ENCODE results near the gene BMAL1.

The BMAL1 gene

GRCh38 chr11:13260201-13260962, 17.2 kb upstream of the BMAL1 start:
- no peak for DNase-seq (ENCODE audit: low read depth, low spot score)
- no peak overlapping the region for H3K4me3 ChIP-seq (ENCODE audit: low read length)

- DNase-seq (ENCODE audit: low read depth, low spot score): no peak
- H3K4me3 ChIP-seq (ENCODE audit: low read length): no peak overlapping the region
Measured at GRCh38 chr11:13260963-13261588, 16.5 kb upstream of the BMAL1 start.

GRCh38 chr11:13261591-13262061, 16.0 kb upstream of the BMAL1 start:
- H3K4me3 ChIP-seq (ENCODE audit: low read length): no peak overlapping the region
- DNase-seq (ENCODE audit: low read depth, low spot score): no peak

GRCh38 chr11:13262096-13262495, 15.5 kb upstream of the BMAL1 start:
- no peak for DNase-seq (ENCODE audit: low read depth, low spot score)
- H3K4me3 ChIP-seq (ENCODE audit: low read length): no peak overlapping the region

- DNase-seq (ENCODE audit: low read depth, low spot score): no peak
- H3K4me3 ChIP-seq (ENCODE audit: low read length): no peak overlapping the region
Measured at GRCh38 chr11:13268791-13269190, 8.8 kb upstream of the BMAL1 start.

GRCh38 chr11:13269775-13270174, 7.8 kb upstream of the BMAL1 start:
- no peak overlapping the region for H3K4me3 ChIP-seq (ENCODE audit: low read length)
- DNase-seq (ENCODE audit: low read depth, low spot score): no peak

GRCh38 chr11:13271060-13271693, 6.4 kb upstream of the BMAL1 start:
- no peak overlapping the region for H3K4me3 ChIP-seq (ENCODE audit: low read length)
- no peak for DNase-seq (ENCODE audit: low read depth, low spot score)

GRCh38 chr11:13276454-13276831, 1.1 kb upstream of the BMAL1 start:
- H3K4me3 ChIP-seq (ENCODE audit: low read length): peak overlapping the region; percentile 96
- DNase-seq (ENCODE audit: low read depth, low spot score): no peak

GRCh38 chr11:13276832-13277767, 490 bp upstream of the BMAL1 start:
- H3K4me3 ChIP-seq (ENCODE audit: low read length): peak overlapping the region; percentile 96
- DNase-seq (ENCODE audit: low read depth, low spot score): peak; percentile 95

- H3K4me3 ChIP-seq (ENCODE audit: low read length): peak overlapping the region; percentile 81
- no peak for DNase-seq (ENCODE audit: low read depth, low spot score)
Measured at GRCh38 chr11:13278609-13279486, 1.3 kb downstream of the BMAL1 start.

- H3K4me3 ChIP-seq (ENCODE audit: low read length): peak overlapping the region; percentile 7; the same call in 1 of the 2 replicates
- DNase-seq (ENCODE audit: low read depth, low spot score): no peak
Measured at GRCh38 chr11:13279487-13279834, 1.9 kb downstream of the BMAL1 start.

- no peak overlapping the region for H3K4me3 ChIP-seq (ENCODE audit: low read length)
- DNase-seq (ENCODE audit: low read depth, low spot score): no peak
Measured at GRCh38 chr11:13280092-13280722, 2.6 kb downstream of the BMAL1 start.

GRCh38 chr11:13280777-13281176, 3.2 kb downstream of the BMAL1 start:
- H3K4me3 ChIP-seq (ENCODE audit: low read length): no peak overlapping the region
- no peak for DNase-seq (ENCODE audit: low read depth, low spot score)

GRCh38 chr11:13283636-13284035, 6.0 kb downstream of the BMAL1 start:
- no peak overlapping the region for H3K4me3 ChIP-seq (ENCODE audit: low read length)
- DNase-seq (ENCODE audit: low read depth, low spot score): no peak

- H3K4me3 ChIP-seq (ENCODE audit: low read length): no peak overlapping the region
- no peak for DNase-seq (ENCODE audit: low read depth, low spot score)
Measured at GRCh38 chr11:13284776-13285588, 7.4 kb downstream of the BMAL1 start.

GRCh38 chr11:13286279-13286821, 8.8 kb downstream of the BMAL1 start:
- no peak for DNase-seq (ENCODE audit: low read depth, low spot score)
- H3K4me3 ChIP-seq (ENCODE audit: low read length): no peak overlapping the region

GRCh38 chr11:13287036-13287435, 9.4 kb downstream of the BMAL1 start:
- peak; percentile 38 for DNase-seq (ENCODE audit: low read depth, low spot score)

More at GRCh38 chr11:13287036-13287435, 9.4 kb downstream of the BMAL1 start:
- H3K4me3 ChIP-seq (ENCODE audit: low read length): no peak overlapping the region

Measured in Jurkat, Clone E6-1 (cell line).